ENCODE measurements around the gene LRRK2. TPM values are rescaled to one million over a fixed set of nuclear protein-coding genes. Genes with fewer than 3 reads are reported as not detected.

The LRRK2 gene
- total RNA-seq, 2 donors from 2014 or later, result 1.2 to 1.9 TPM

DNA sequence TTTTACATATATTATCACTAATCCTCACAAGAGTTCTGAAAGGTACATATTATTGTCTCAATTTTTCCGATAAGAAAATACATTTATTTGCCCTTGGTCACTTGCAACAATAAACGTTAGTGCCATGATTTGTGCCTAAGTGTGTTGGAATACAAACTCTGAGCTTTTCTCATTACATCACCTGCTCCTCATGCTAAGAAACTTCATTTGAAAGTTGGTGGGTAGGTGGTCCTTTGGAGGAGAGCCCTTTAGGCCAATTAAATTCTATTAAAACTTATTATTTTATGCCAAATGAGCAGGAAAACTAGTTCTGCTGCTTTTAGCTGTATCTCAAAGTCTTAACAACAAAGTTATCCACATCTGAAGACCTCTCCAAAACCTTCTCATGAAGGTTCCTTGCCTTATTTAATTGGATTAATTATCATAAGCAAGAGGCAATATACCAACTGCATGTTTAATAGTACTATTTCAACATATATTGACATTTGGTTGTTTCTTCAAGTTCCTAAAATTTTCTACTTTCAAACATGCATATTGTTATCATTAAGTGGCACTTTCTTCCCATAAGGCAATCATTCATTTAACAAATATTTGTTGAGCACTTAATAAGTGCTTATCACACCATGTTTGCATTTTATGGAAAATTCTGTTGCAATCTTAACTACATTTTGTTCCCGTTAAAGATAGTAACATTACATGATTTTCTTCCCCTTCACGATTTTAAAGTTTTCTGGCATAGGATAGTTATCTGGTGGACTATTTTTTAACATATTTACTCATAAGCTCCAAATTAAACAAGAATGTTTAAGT is 40.1 kb upstream of the LRRK2 start:
- Histone ChIP-seq H3K36me3 (ENCODE audit: control insufficient read depth, insufficient read depth, low read length) (no peaks in the 10 kb centered on the region), H3K4me3 (ENCODE audit: low read length) (no peak overlapping the region), H3K9me3 (ENCODE audit: control insufficient read depth, low read length) (peaks cover 43% of the 10 kb centered on the region), H3K4me1 (ENCODE audit: control insufficient read depth, insufficient read depth, low read length) (no peaks in the 10 kb centered on the region), H3K27ac (ENCODE audit: low read depth, low read length) (no peak overlapping the region), H3K9ac (ENCODE audit: extremely low read depth, low read length, poor library complexity, severe bottlenecking) (no peak overlapping the region), H3K27me3 (ENCODE audit: control insufficient read depth, insufficient read depth, low read length, poor library complexity, severe bottlenecking) (no peaks in the 10 kb centered on the region)
- Mint-ChIP-seq H3K9me3 (peaks cover 35% of the 10 kb centered on the region), H3K36me3 (ENCODE audit: low read depth) (no peaks in the 10 kb centered on the region), H3K4me3 (no peak overlapping the region), H3K27ac (no peak overlapping the region), H3K27me3 (ENCODE audit: insufficient read depth) (no peaks in the 10 kb centered on the region), H3K4me1 (peaks cover 8% of the 10 kb centered on the region)
- 78% methylated on average over 3 of the region's 4 CpGs; no CpG with 5 or more reads in 1 of the 2 experiments for WGBS, 2 experiments (ENCODE audit: insufficient coverage in 1 of 2, insufficient read length in 1 of 2)
- DNase-seq, result no peak
- TF ChIP-seq, protein P1, sequence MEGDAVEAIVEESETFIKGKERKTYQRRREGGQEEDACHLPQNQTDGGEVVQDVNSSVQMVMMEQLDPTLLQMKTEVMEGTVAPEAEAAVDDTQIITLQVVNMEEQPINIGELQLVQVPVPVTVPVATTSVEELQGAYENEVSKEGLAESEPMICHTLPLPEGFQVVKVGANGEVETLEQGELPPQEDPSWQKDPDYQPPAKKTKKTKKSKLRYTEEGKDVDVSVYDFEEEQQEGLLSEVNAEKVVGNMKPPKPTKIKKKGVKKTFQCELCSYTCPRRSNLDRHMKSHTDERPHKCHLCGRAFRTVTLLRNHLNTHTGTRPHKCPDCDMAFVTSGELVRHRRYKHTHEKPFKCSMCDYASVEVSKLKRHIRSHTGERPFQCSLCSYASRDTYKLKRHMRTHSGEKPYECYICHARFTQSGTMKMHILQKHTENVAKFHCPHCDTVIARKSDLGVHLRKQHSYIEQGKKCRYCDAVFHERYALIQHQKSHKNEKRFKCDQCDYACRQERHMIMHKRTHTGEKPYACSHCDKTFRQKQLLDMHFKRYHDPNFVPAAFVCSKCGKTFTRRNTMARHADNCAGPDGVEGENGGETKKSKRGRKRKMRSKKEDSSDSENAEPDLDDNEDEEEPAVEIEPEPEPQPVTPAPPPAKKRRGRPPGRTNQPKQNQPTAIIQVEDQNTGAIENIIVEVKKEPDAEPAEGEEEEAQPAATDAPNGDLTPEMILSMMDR (conservative IDR thresholded peaks at IDR 0.05), result no peak

DNA sequence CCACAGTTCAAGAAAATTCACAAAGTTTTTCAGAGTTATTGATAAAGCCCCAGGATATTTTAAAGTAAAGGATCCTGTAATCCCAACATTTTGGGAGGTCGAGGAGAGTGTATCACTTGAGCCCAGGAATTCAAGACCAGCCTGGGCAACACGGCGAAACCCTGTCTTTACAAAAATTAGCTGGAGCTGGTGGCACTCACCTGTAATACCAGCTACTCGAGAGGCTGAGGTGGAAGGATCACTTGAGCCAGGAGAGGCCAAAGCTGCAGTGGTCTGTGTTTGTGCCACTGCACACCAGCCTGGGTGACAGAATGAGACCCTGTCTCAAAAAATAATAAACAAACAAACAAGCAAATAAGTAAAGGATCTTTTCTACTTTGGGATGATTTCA is 39.5 kb upstream of the LRRK2 start:
- H3K27ac ChIP-seq (ENCODE audit: low read depth, low read length), result no peak overlapping the region
- Mint-ChIP-seq H3K9me3 (peaks cover 33% of the 10 kb centered on the region), H3K27ac (no peak overlapping the region), H3K36me3 (ENCODE audit: low read depth) (no peaks in the 10 kb centered on the region), H3K4me1 (peaks cover 8% of the 10 kb centered on the region), H3K27me3 (ENCODE audit: insufficient read depth) (no peaks in the 10 kb centered on the region), H3K4me3 (no peak overlapping the region)
- TF ChIP-seq, protein P1 (conservative IDR thresholded peaks at IDR 0.05), result no peak
- peaks cover 43% of the 10 kb centered on the region for H3K9me3 ChIP-seq (ENCODE audit: control insufficient read depth, low read length)
- no peaks in the 10 kb centered on the region for H3K27me3 ChIP-seq (ENCODE audit: control insufficient read depth, insufficient read depth, low read length, poor library complexity, severe bottlenecking)
- DNase-seq, result no peak
- WGBS, 2 experiments (ENCODE audit: insufficient coverage in 1 of 2, insufficient read length in 1 of 2), result 93 to 94% methylated on average over 3 to 4 of the region's 4 CpGs
- no peaks in the 10 kb centered on the region for H3K4me1 ChIP-seq (ENCODE audit: control insufficient read depth, insufficient read depth, low read length)
- no peak overlapping the region for H3K9ac ChIP-seq (ENCODE audit: extremely low read depth, low read length, poor library complexity, severe bottlenecking)
- no peak overlapping the region for H3K4me3 ChIP-seq (ENCODE audit: low read length)
- H3K36me3 ChIP-seq (ENCODE audit: control insufficient read depth, insufficient read depth, low read length), result no peaks in the 10 kb centered on the region

DNA sequence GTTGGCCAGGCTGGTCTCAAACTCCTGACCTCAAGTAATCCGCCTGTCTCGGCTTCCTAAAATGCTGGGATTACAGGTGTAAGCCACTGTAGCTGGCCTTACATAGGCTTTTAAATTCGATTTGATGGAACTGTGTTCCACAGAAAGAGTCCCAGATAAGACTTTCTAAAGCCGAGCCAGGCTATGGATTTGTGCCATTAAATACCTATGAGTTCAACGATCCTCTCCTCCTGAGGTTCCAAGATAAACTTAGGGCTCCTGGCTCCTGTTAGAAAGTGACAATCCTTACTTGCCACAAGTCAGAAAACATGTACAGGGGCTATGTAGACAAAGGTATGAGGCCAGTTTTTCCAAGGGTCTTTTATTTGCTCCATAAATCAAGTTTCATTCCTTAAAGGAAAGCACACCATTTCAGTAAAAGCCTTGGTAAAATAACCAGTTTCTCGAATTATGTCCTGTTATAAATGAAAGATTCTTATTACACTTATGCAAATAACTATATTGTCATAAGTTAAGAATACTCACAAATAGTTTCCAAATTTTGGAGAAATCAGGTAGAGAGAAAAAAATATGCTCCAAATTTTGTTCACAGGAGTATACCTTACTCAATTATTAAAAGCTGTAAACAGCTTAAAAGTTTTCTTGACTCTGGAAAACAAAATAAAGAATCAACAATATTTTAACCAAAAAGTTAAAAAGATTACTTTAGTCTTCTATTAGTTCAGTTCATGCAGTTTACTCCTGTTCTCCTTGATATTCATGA is 36.1 kb upstream of the LRRK2 start:
- Mint-ChIP-seq H3K4me1 (peaks cover 16% of the 10 kb centered on the region), H3K36me3 (ENCODE audit: low read depth) (no peaks in the 10 kb centered on the region), H3K27ac (no peak overlapping the region), H3K27me3 (ENCODE audit: insufficient read depth) (no peaks in the 10 kb centered on the region), H3K9me3 (peaks cover 31% of the 10 kb centered on the region), H3K4me3 (no peak overlapping the region)
- H3K4me1 ChIP-seq (ENCODE audit: control insufficient read depth, insufficient read depth, low read length), result peaks cover 2% of the 10 kb centered on the region
- TF ChIP-seq, protein P1 (conservative IDR thresholded peaks at IDR 0.05), result no peak
- no peak overlapping the region for H3K9ac ChIP-seq (ENCODE audit: extremely low read depth, low read length, poor library complexity, severe bottlenecking)
- 90 to 92% methylated on average over 2 to 5 of the region's 6 CpGs for WGBS, 2 experiments (ENCODE audit: insufficient coverage in 1 of 2, insufficient read length in 1 of 2)
- no peaks in the 10 kb centered on the region for H3K27me3 ChIP-seq (ENCODE audit: control insufficient read depth, insufficient read depth, low read length, poor library complexity, severe bottlenecking)
- H3K9me3 ChIP-seq (ENCODE audit: control insufficient read depth, low read length), result peaks cover 54% of the 10 kb centered on the region
- DNase-seq, result no peak
- no peak overlapping the region for H3K4me3 ChIP-seq (ENCODE audit: low read length)
- no peak overlapping the region for H3K27ac ChIP-seq (ENCODE audit: low read depth, low read length)
- no peaks in the 10 kb centered on the region for H3K36me3 ChIP-seq (ENCODE audit: control insufficient read depth, insufficient read depth, low read length)

Measured in endodermal cell (in vitro differentiated cells).